Neural cell (in vitro differentiated cells): Measurements from ENCODE around the gene SPDYE11. TPM values are rescaled to one million over a fixed set of nuclear protein-coding genes. Genes with fewer than 3 reads are reported as not detected.
"Not testable (repeated sequence)": the region's sequence is repeated elsewhere in the genome, so short reads cannot be mapped to it uniquely, and the experiment has no call there.

Source experiments
- H2AFZ ChIP-seq: fragments of 200-600, 300-800 bp; sonication (generic), shearing (Covaris generic); 2 replicates; pipeline ENCODE4 v1.6.0; 2014; ENCODE audit warnings: low read depth, mild to moderate bottlenecking, antibody characterized with exemption, low read length, moderate library complexity
- H3F3A ChIP-seq: fragments of 200-600 bp; shearing (Covaris generic); 2 replicates; pipeline ENCODE4 v1.6.1; 2016; ENCODE audit warnings: mild to moderate bottlenecking, moderate library complexity, mixed read lengths, antibody characterized with exemption, low read length; ENCODE audit not compliant: insufficient read depth, poor library complexity, severe bottlenecking
- H3K27ac ChIP-seq: fragments of 200-600, 300-800 bp; sonication (generic), shearing (Covaris generic); 2 replicates; pipeline ENCODE4 v1.5.1; 2014; ENCODE audit warnings: mild to moderate bottlenecking, low read length, moderate library complexity
- H3K27me3 ChIP-seq: fragments of 300-800, 200-600 bp; sonication (generic), shearing (Covaris generic); 2 replicates; pipeline ENCODE4 v1.6.0; 2014; ENCODE audit warnings: mild to moderate bottlenecking, low read depth, low read length, moderate library complexity; ENCODE audit not compliant: insufficient read depth
- H3K36me3 ChIP-seq: fragments of 300-800, 200-600 bp; sonication (generic), shearing (Covaris generic); 2 replicates; pipeline ENCODE4 v1.5.1; 2014; ENCODE audit warnings: mild to moderate bottlenecking, antibody characterized with exemption, low read length, moderate library complexity; ENCODE audit not compliant: insufficient read depth
- H3K4me2 ChIP-seq: fragments of 300-800, 200-600 bp; sonication (generic), shearing (Covaris generic); 2 replicates; pipeline ENCODE4 v1.6.0; 2014; ENCODE audit warnings: mild to moderate bottlenecking, low read length
- H3K4me3 ChIP-seq: fragments of 300-800, 200-600 bp; sonication (generic), shearing (Covaris generic); 2 replicates; pipeline ENCODE4 v1.5.1; 2014; ENCODE audit warnings: mild to moderate bottlenecking, low read length, moderate library complexity
- H3K79me2 ChIP-seq: fragments of 200-600 bp; shearing (Covaris generic); replicated peaks from 2 replicates; pipeline ENCODE4 v1.6.0; 2014; ENCODE audit warnings: mild to moderate bottlenecking, low read length, moderate library complexity; ENCODE audit not compliant: insufficient read depth
- H3K9ac ChIP-seq: fragments of 300-800, 200-600 bp; sonication (generic), shearing (Covaris generic); 2 replicates; pipeline ENCODE4 v1.6.1; 2016; ENCODE audit warnings: mild to moderate bottlenecking, low read length, mixed read lengths
- H3K9me2 ChIP-seq: fragments of 200-600 bp; shearing (Covaris generic); 2 replicates; pipeline ENCODE4 v1.6.1; 2016; ENCODE audit warnings: mild to moderate bottlenecking, low read length, mixed read lengths; ENCODE audit not compliant: insufficient read depth
- H3K9me3 ChIP-seq: fragments of 200-600, 300-800 bp; sonication (generic), shearing (Covaris generic); 2 replicates; pipeline ENCODE4 v1.6.1; 2016; ENCODE audit warnings: mild to moderate bottlenecking, mixed run types, low read length, moderate library complexity, mixed read lengths
- H4K20me1 ChIP-seq: fragments of 200-600 bp; shearing (Covaris generic); 2 replicates; pipeline ENCODE4 v1.6.1; 2016; ENCODE audit warnings: mild to moderate bottlenecking, mixed run types; ENCODE audit not compliant: insufficient read depth
- MXI1 ChIP-seq: fragments of 450-650 bp; conservative IDR thresholded peaks from 2 replicates; pipeline ENCODE4 v1.6.1; 2014; ENCODE audit warnings: antibody characterized with exemption, mild to moderate bottlenecking; ENCODE audit not compliant: poor library complexity, severe bottlenecking
- POLR2AphosphoS5 ChIP-seq: IDR thresholded peaks from 2 replicates; pipeline ENCODE4 v1.6.1; 2012
- SMC3 ChIP-seq: fragments of 450-650 bp; conservative IDR thresholded peaks from 2 replicates; pipeline ENCODE4 v1.6.1; 2014; ENCODE audit warnings: antibody characterized with exemption, mild to moderate bottlenecking, moderate library complexity; ENCODE audit not compliant: poor library complexity
- TAF1 ChIP-seq: IDR thresholded peaks from 2 replicates; pipeline ENCODE4 v1.6.1; 2012; ENCODE audit warnings: low read depth
- polyA minus RNA-seq: library from RNA; depleted of rRNA, polyadenylated mRNA; stranded (reverse); fragments of >200 nt; gene quantifications from 2 replicates; pipeline ENCODE4 v1.2.3, GENCODE V29; 2014
- polyA plus RNA-seq: library from polyadenylated mRNA; depleted of rRNA; stranded (reverse); fragments of >200 nt; gene quantifications from 2 replicates; pipeline ENCODE4 v1.2.3, GENCODE V29; 2014

Gene SPDYE11
- polyA plus RNA-seq, result 0.48 and 0.87 TPM in 2 replicates
- not detected in 2 replicates for polyA minus RNA-seq

- not testable (repeated sequence) for H3K9ac ChIP-seq, H3K9me3 ChIP-seq, H2AFZ ChIP-seq, H3K4me3 ChIP-seq, H4K20me1 ChIP-seq, H3K9me2 ChIP-seq, H3F3A ChIP-seq, H3K36me3 ChIP-seq, H3K27me3 ChIP-seq, H3K79me2 ChIP-seq, H3K27ac ChIP-seq, H3K4me2 ChIP-seq
Measured at GRCh38 chr7:73057811-73058210, at the start of gene SPDYE11. Gene SPDYE11 (minus strand): TSS chr7:73057911. CDS start chr7:73056111, 1,800 bp downstream.

DNA sequence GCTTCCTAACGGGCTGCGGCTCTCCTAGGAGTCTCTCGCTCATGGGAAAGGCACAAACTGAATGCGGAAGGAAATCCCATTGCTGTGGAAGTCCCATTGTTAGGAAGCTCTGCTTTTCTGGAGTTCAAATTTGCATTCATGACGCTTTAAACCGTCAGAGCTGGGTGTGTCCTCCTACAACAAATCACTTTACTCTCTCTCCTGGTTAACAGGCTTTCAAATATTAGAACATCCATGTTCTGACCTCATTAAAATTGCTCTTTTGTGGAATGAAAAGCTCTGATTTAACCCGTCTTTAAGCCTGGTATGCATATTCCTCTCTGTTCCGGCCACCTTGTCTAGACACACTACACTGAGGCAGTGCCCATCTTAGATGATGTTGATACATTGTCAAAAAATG, 28.2 kb upstream of the SPDYE11 start, which contains the start of gene SPDYE9:
Gene SPDYE9 (minus strand): TSS at position 101 of the 400 bp plus-strand sequence. CDS start 1,800 bp downstream, outside the sequence.
- H3K36me3 ChIP-seq, result not testable (repeated sequence)

DNA sequence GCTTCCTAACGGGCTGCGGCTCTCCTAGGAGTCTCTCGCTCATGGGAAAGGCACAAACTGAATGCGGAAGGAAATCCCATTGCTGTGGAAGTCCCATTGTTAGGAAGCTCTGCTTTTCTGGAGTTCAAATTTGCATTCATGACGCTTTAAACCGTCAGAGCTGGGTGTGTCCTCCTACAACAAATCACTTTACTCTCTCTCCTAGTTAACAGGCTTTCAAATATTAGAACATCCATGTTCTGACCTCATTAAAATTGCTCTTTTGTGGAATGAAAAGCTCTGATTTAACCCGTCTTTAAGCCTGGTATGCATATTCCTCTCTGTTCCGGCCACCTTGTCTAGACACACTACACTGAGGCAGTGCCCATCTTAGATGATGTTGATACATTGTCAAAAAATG, 28.0 kb downstream of the SPDYE11 start, which contains the start of gene SPDYE8:
Gene SPDYE8 (minus strand): TSS at position 101 of the 400 bp plus-strand sequence. CDS start 1,800 bp downstream, outside the sequence.
- not testable (repeated sequence) for H3K4me3 ChIP-seq, H3K79me2 ChIP-seq, H3F3A ChIP-seq, H4K20me1 ChIP-seq, H3K36me3 ChIP-seq, H2AFZ ChIP-seq, H3K27ac ChIP-seq, H3K9ac ChIP-seq, H3K27me3 ChIP-seq, H3K9me3 ChIP-seq, H3K9me2 ChIP-seq, H3K4me2 ChIP-seq

More for the DNA sequence above, 28.2 kb upstream of the SPDYE11 start, which contains the start of gene SPDYE9:
- H3K27ac ChIP-seq, H2AFZ ChIP-seq, H3K9ac ChIP-seq, H3K9me3 ChIP-seq, H3K27me3 ChIP-seq, H3K9me2 ChIP-seq, H3K4me2 ChIP-seq, H3F3A ChIP-seq, H3K4me3 ChIP-seq, H3K79me2 ChIP-seq, H4K20me1 ChIP-seq: not testable (repeated sequence)

- peak overlapping the region; percentile 23 for H3K9ac ChIP-seq
- H3K27ac ChIP-seq, H3K79me2 ChIP-seq: not testable (repeated sequence)
Measured at GRCh38 chr7:73006491-73006890, 51.2 kb downstream of the SPDYE11 start.

GRCh38 chr7:73005693-73006447, 51.8 kb downstream of the SPDYE11 start:
- not testable (repeated sequence) for H3K36me3 ChIP-seq, H2AFZ ChIP-seq
- H3K27ac ChIP-seq, result peak overlapping the region; percentile 55

More at GRCh38 chr7:73006491-73006890, 51.2 kb downstream of the SPDYE11 start:
- H3K36me3 ChIP-seq, H2AFZ ChIP-seq, H3F3A ChIP-seq, H3K9me2 ChIP-seq, H3K27me3 ChIP-seq, H3K4me2 ChIP-seq, H4K20me1 ChIP-seq, H3K9me3 ChIP-seq: not testable (repeated sequence)
- peak overlapping the region; percentile 52 for H3K4me3 ChIP-seq

DNA sequence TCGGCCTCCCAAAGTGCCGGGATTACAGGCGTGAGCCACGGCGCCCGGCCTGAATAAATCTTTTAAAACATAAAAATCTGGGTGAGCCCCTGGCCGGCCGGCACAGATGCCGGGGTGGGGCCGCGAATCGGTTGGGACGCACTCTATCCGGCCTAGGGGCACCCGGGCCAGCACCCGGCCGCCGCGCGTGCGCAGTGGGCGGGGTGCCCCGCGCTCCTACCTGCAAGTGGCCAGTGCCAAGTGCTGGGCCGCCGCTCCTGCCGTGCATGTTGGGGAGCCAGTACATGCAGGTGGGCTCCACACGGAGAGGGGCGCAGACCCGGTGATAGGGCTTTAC, 52.4 kb downstream of the SPDYE11 start:
- not testable (repeated sequence) for H2AFZ ChIP-seq, H3K4me2 ChIP-seq, H3K9me2 ChIP-seq, H3K36me3 ChIP-seq, H3K79me2 ChIP-seq, H3F3A ChIP-seq, H3K27me3 ChIP-seq, H3K9me3 ChIP-seq, H4K20me1 ChIP-seq
- H3K9ac ChIP-seq, result peak overlapping the region; percentile 58
- H3K4me3 ChIP-seq, result peak overlapping the region; percentile 60
- H3K27ac ChIP-seq, result peak overlapping the region; percentile 55

More at GRCh38 chr7:73005693-73006447, 51.8 kb downstream of the SPDYE11 start:
- not testable (repeated sequence) for H3K9me2 ChIP-seq, H3K4me2 ChIP-seq, H3K9me3 ChIP-seq, H3K27me3 ChIP-seq, H3K79me2 ChIP-seq, H4K20me1 ChIP-seq, H3F3A ChIP-seq
- Histone ChIP-seq H3K4me3 (peak overlapping the region; percentile 60), H3K9ac (peak overlapping the region; percentile 60)
- TF ChIP-seq POLR2AphosphoS5 (peak; percentile 86), TAF1 (peak; percentile 74), SMC3 (peak; percentile 28), MXI1 (peak; percentile 80)

DNA sequence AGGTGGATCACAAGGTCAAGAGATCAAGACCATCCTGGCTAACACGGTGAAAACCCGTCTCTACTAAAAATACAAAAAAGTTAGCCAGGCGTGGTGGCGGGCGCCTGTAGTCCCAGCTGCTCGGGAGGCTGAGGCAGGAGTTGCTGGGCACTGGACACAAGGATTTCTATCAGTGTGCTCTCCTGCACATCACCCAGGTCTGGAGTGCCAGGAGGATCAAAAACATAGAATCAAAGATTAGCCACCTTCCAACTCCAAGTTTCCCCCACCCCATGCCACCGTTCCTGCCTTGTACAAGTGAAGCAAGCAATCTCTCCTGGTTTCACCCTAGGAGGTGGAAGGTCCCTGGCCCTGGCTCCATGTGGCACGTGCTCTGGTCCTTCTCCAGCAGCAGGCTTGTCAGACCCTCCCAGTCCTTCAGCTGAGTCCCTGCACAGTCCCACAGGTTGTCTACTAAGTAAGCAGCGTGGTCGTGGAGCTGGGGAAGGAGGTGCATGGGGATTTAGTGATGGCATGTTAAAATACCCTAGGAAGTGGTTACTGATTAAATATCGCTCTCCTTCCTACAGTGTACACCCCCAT, 59.7 kb downstream of the SPDYE11 start:
- not testable (repeated sequence) for H3K79me2 ChIP-seq, H3K4me2 ChIP-seq, H2AFZ ChIP-seq, H3K9me3 ChIP-seq, H3K4me3 ChIP-seq, H3K36me3 ChIP-seq, H4K20me1 ChIP-seq, H3K9ac ChIP-seq, H3K27ac ChIP-seq, H3K9me2 ChIP-seq, H3F3A ChIP-seq, H3K27me3 ChIP-seq
